Measurements from ENCODE around the gene ZSWIM4.

DNA sequence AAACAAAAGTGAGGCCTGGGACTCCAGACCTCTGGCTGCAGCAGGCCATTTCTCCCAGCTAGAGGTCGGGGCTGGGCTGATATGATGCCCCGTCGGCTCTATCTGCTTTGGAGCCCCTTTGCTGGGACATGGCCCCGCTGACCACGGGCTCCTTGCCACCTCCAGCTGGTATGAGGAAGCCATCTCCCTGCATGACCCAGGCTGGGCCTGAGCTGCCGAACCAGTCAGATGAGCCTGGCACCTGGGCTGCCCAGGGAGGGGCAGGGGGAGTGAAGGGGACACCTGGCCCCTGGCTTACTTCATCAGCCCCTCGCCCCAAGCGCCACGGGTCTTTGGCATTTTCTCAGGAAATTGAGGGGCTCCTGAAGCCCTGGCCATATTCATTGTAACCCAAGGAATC is 7.8 kb downstream of the ZSWIM4 start:
- TF ChIP-seq SIN3A (IDR thresholded peaks at IDR 0.05; ENCODE audit: borderline replicate concordance, insufficient read depth, low read depth, low read length) (no peak), POLR2AphosphoS5 (IDR thresholded peaks at IDR 0.05; ENCODE audit: low read depth, low read length) (no peak)
- TF ChIP-seq, protein P1, sequence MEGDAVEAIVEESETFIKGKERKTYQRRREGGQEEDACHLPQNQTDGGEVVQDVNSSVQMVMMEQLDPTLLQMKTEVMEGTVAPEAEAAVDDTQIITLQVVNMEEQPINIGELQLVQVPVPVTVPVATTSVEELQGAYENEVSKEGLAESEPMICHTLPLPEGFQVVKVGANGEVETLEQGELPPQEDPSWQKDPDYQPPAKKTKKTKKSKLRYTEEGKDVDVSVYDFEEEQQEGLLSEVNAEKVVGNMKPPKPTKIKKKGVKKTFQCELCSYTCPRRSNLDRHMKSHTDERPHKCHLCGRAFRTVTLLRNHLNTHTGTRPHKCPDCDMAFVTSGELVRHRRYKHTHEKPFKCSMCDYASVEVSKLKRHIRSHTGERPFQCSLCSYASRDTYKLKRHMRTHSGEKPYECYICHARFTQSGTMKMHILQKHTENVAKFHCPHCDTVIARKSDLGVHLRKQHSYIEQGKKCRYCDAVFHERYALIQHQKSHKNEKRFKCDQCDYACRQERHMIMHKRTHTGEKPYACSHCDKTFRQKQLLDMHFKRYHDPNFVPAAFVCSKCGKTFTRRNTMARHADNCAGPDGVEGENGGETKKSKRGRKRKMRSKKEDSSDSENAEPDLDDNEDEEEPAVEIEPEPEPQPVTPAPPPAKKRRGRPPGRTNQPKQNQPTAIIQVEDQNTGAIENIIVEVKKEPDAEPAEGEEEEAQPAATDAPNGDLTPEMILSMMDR (IDR thresholded peaks at IDR 0.05): no peak

Data from Panc1 (cell line).